Lower lobe of right lung (tissue), 2 donors: Measurements from ENCODE around the gene MAD1L1. TPM values are rescaled to one million over a fixed set of nuclear protein-coding genes. Genes with fewer than 3 reads are reported as not detected.
"Not testable (repeated sequence)": the region's sequence is repeated elsewhere in the genome, so short reads cannot be mapped to it uniquely, and the experiment has no call there.

ENCODE experiments used
- ATAC-seq, 2 donors: fragments of 200-7000 bp; cut with Tn5 transposase; one replicate each; pipeline ENCODE4 v1.9.1; 2020 to 2022; ENCODE audit warnings: mild to moderate bottlenecking in 2 of 2, moderate library complexity in 2 of 2
- DNase-seq: peaks from one replicate; pipeline ENCODE4 v3.0.0-alpha.2; 2020
- H3K27ac ChIP-seq: fragments of 200-600 bp; one replicate; pipeline ENCODE4 v1.8.0; 2022
- H3K27me3 ChIP-seq: fragments of 200-600 bp; one replicate; pipeline ENCODE4 v1.8.0; 2022; ENCODE audit warnings: low read depth
- H3K36me3 ChIP-seq: fragments of 200-600 bp; one replicate; pipeline ENCODE4 v1.8.0; 2022; ENCODE audit warnings: mild to moderate bottlenecking
- H3K4me1 ChIP-seq: fragments of 200-600 bp; one replicate; pipeline ENCODE4 v1.8.0; 2022
- H3K4me3 ChIP-seq: fragments of 200-600 bp; one replicate; pipeline ENCODE4 v1.8.0; 2022; ENCODE audit warnings: mild to moderate bottlenecking
- H3K9me3 ChIP-seq: fragments of 200-600 bp; one replicate; pipeline ENCODE4 v1.8.0; 2022
- CTCF ChIP-seq: fragments of 200-600 bp; IDR thresholded peaks from one replicate; pipeline ENCODE4 v1.8.0; 2022; ENCODE audit warnings: antibody characterized with exemption, mild to moderate bottlenecking
- intact Hi-C: fragments of 100-400 bp; cut with DNase I; formaldehyde crosslinking; loops from one replicate; pipeline ENCODE4 v1.11.0; 2022
- total RNA-seq: library from RNA; stranded (reverse); fragmentation: NEBNext Ultra II Directional; extraction: Animal tissue kit (Norgen Biotek cat#: 25700); gene quantifications from one replicate; pipeline ENCODE4 v1.2.1, GENCODE V29; 2021
- donor health status: DM: no; HTN: yes; CAD: no; lungs with severe emphysema.

Gene MAD1L1
- total RNA-seq, 1 donor from 2014 or later = 44.5 TPM

- intact Hi-C loops = no loop called here
- H3K36me3 ChIP-seq = peaks cover 27% of the 10 kb centered on the region
- no peak overlapping the region for H3K4me3 ChIP-seq
- no peak for DNase-seq
- no peaks in the 10 kb centered on the region for H3K4me1 ChIP-seq
- no peak for TF ChIP-seq CTCF
- ATAC-seq = no peak
- no peaks in the 10 kb centered on the region for H3K27me3 ChIP-seq
- no peaks in the 10 kb centered on the region for H3K9me3 ChIP-seq
- no peak overlapping the region for H3K27ac ChIP-seq
Observed at GRCh38 chr7:2271273-2272026, 38.7 kb upstream of the MAD1L1 start.

- Histone ChIP-seq H3K9me3 (no peaks in the 10 kb centered on the region), H3K4me1 (no peaks in the 10 kb centered on the region), H3K27ac (no peak overlapping the region)
Observed at GRCh38 chr7:2270495-2270894, 37.8 kb upstream of the MAD1L1 start.

GRCh38 chr7:2269991-2270460, 37.3 kb upstream of the MAD1L1 start:
- H3K4me3 ChIP-seq = no peak overlapping the region
- H3K9me3 ChIP-seq = no peaks in the 10 kb centered on the region
- H3K27ac ChIP-seq = no peak overlapping the region
- DNase-seq = no peak
- no peaks in the 10 kb centered on the region for H3K4me1 ChIP-seq
- H3K36me3 ChIP-seq = peaks cover 34% of the 10 kb centered on the region
- TF ChIP-seq CTCF = no peak
- no peaks in the 10 kb centered on the region for H3K27me3 ChIP-seq
- intact Hi-C loops = no loop called here
- no peak for ATAC-seq

More at GRCh38 chr7:2270495-2270894, 37.8 kb upstream of the MAD1L1 start:
- Histone ChIP-seq H3K4me3 (no peak overlapping the region), H3K27me3 (no peaks in the 10 kb centered on the region), H3K36me3 (peaks cover 35% of the 10 kb centered on the region)
- ATAC-seq (peak in 1 of 2 donors; percentile 19), DNase-seq (no peak)
- no peak for TF ChIP-seq CTCF
- intact Hi-C loops = no loop called here

GRCh38 chr7:2269089-2269990, 36.6 kb upstream of the MAD1L1 start:
- H3K4me1 ChIP-seq, DNase-seq, intact Hi-C loops, H3K27ac ChIP-seq, H3K9me3 ChIP-seq, H3K4me3 ChIP-seq, ATAC-seq, H3K27me3 ChIP-seq: not testable (repeated sequence)
- peaks cover 27% of the 10 kb centered on the region for H3K36me3 ChIP-seq

- peaks cover 37% of the 10 kb centered on the region for H3K36me3 ChIP-seq
- no peak for TF ChIP-seq CTCF
- no peak for ATAC-seq
- H3K27me3 ChIP-seq = no peaks in the 10 kb centered on the region
- no peaks in the 10 kb centered on the region for H3K4me1 ChIP-seq
- intact Hi-C loops = no loop called here
- no peak overlapping the region for H3K27ac ChIP-seq
- H3K4me3 ChIP-seq = no peak overlapping the region
- H3K9me3 ChIP-seq = no peaks in the 10 kb centered on the region
- DNase-seq = no peak
Observed at GRCh38 chr7:2266911-2267310, 34.2 kb upstream of the MAD1L1 start.
